PC-9 (cell line): ENCODE data around the gene FUOM. TPM values are rescaled to one million over a fixed set of nuclear protein-coding genes. Genes with fewer than 3 reads are reported as not detected.

Experiments
- BruUV-seq: library from RNA; stranded (reverse); fragments of 400-500 nt; replicated peaks from 2 replicates; lab custom pipeline; 2021; lab: Mats Ljungman, UMichigan
- CTCF ChIA-PET: fragments of 300-600 bp; sonication (Branson Sonifier 250); formaldehyde crosslinking; loops from one replicate; lab custom pipeline; 2022; ENCODE audit warnings: antibody characterized with exemption; lab: Charles Lee
- POLR2A ChIA-PET: fragments of 300-600 bp; sonication (Branson Sonifier 250); formaldehyde crosslinking; loops from one replicate; lab custom pipeline; 2022; ENCODE audit warnings: antibody characterized with exemption; ENCODE audit not compliant: unreplicated experiment; lab: Charles Lee
- DNase-seq, 2 experiments: peaks; one replicate each; pipeline versions ENCODE4 v3.0.0 to v3.0.0-alpha.2; 2015 to 2022; ENCODE audit warnings: mixed read lengths in 1 of 2
- H2AFZ ChIP-seq: fragments of 200-600 bp; sonication (generic); 2 replicates; pipeline ENCODE4 v1.8.1; 2017; ENCODE audit warnings: antibody characterized with exemption
- H3F3A ChIP-seq: fragments of 200-600 bp; sonication (generic); 2 replicates; pipeline ENCODE4 v1.8.1; 2017; ENCODE audit warnings: antibody characterized with exemption, mild to moderate bottlenecking, low read depth; ENCODE audit not compliant: insufficient read depth
- H3K27ac ChIP-seq: fragments of 200-600 bp; sonication (generic); 2 replicates; pipeline ENCODE4 v1.6.1; 2016; ENCODE audit warnings: mixed run types
- H3K27me3 ChIP-seq: fragments of 200-600 bp; sonication (generic); 2 replicates; pipeline ENCODE4 v1.6.1; 2016; ENCODE audit warnings: low read depth, mixed run types; ENCODE audit not compliant: insufficient read depth
- H3K36me3 ChIP-seq: fragments of 200-600 bp; sonication (generic); 2 replicates; pipeline ENCODE4 v1.6.1; 2016; ENCODE audit warnings: low read depth, mixed run types
- H3K4me1 ChIP-seq: fragments of 200-600 bp; sonication (generic); replicated peaks from 2 replicates; pipeline ENCODE4 v1.6.1; 2016; ENCODE audit warnings: mixed run types; ENCODE audit not compliant: insufficient read depth
- H3K4me2 ChIP-seq: fragments of 200-600 bp; sonication (generic); 2 replicates; pipeline ENCODE4 v1.6.1; 2017; ENCODE audit warnings: mixed run types
- H3K4me3 ChIP-seq: fragments of 200-600 bp; sonication (generic); 2 replicates; pipeline ENCODE4 v1.6.1; 2016; ENCODE audit warnings: mixed run types
- H3K79me2 ChIP-seq: fragments of 200-600 bp; sonication (generic); 2 replicates; pipeline ENCODE4 v1.6.1; 2017; ENCODE audit warnings: low read depth, mixed run types
- H3K9me2 ChIP-seq: fragments of 200-600 bp; sonication (generic); 2 replicates; pipeline ENCODE4 v1.8.1; 2017; ENCODE audit warnings: mild to moderate bottlenecking; ENCODE audit not compliant: insufficient read depth
- H3K9me3 ChIP-seq: fragments of 200-600 bp; sonication (generic); 2 replicates; pipeline ENCODE4 v1.8.1; 2016; ENCODE audit warnings: low read depth; ENCODE audit not compliant: insufficient read depth
- H4K20me1 ChIP-seq: fragments of 200-600 bp; sonication (generic); 2 replicates; pipeline ENCODE4 v1.8.1; 2017; ENCODE audit not compliant: insufficient read depth
- CTCF ChIP-seq: fragments of 200-600 bp; sonication (generic); conservative IDR thresholded peaks from 2 replicates; pipeline ENCODE4 v1.6.1; 2017; ENCODE audit warnings: mixed run types, antibody characterized with exemption, mild to moderate bottlenecking, moderate library complexity
- EZH2 ChIP-seq: fragments of 200-600 bp; sonication (generic); IDR thresholded peaks from 2 replicates; pipeline ENCODE4 v1.8.0; 2017; ENCODE audit warnings: antibody characterized with exemption, low read depth
- intact Hi-C: fragments of 100-400 bp; cut with micrococcal nuclease; formaldehyde crosslinking; loops from one replicate; pipeline ENCODE4 v1.10.0; 2022; ENCODE audit not compliant: unreplicated experiment
- microRNA-seq: library from miRNA; unstranded; fragments of <30 nt; microRNA quantifications from one replicate; pipeline ENCODE4 v1.2.0, GENCODE V29; 2021; ENCODE audit warnings: borderline number of aligned reads, borderline replicate concordance
- total RNA-seq: library from RNA; stranded (reverse); gene quantifications from 2 replicates; pipeline ENCODE4 v1.2.3, GENCODE V29; 2021

The FUOM gene
- total RNA-seq, 1 experiment from 2014 or later = 7.4 TPM

GRCh38 chr10:133307776-133308420 lies 49.9 kb downstream of the FUOM start:
- Histone ChIP-seq H3K27ac (peak overlapping the region; percentile 65), H3K4me2 (peak overlapping the region; percentile 81), H3K9me2 (no peaks in the 10 kb centered on the region), H3F3A (no peaks in the 10 kb centered on the region), H3K4me3 (peak overlapping the region; percentile 88), H4K20me1 (peaks cover 15% of the 10 kb centered on the region), H3K9me3 (no peaks in the 10 kb centered on the region), H3K4me1 (peaks cover 11% of the 10 kb centered on the region), H3K36me3 (no peaks in the 10 kb centered on the region), H3K79me2 (peaks cover 43% of the 10 kb centered on the region), H3K27me3 (no peaks in the 10 kb centered on the region), H2AFZ (peak overlapping the region; percentile 80)
- ChIA-PET CTCF (no interaction called here), POLR2A (interaction anchor here (0.7 kb wide), 1 partner anchor 47 kb away, joined by 4 read pairs; no protein-coding TSS in a partner anchor)
- no peak for TF ChIP-seq EZH2
- TF ChIP-seq CTCF = peak; percentile 71
- peak; percentile 65 to 76 for DNase-seq
- no TSS peak for BruUV-seq
- intact Hi-C loops = loop anchor here (2.0 to 10.0 kb wide), 2 partner anchors 51 to 163 kb away; no protein-coding TSS in a partner anchor

GRCh38 chr10:133306941-133307379 lies 50.9 kb downstream of the FUOM start:
- no peak for TF ChIP-seq CTCF
- TF ChIP-seq EZH2 = no peak
- H2AFZ ChIP-seq = no peak overlapping the region
- H3F3A ChIP-seq = no peaks in the 10 kb centered on the region
- ChIA-PET CTCF (interaction anchor here (0.7 kb wide), 1 partner anchor 14 kb away, joined by 3 read pairs; no protein-coding TSS in a partner anchor), POLR2A (no interaction called here)
- peaks cover 46% of the 10 kb centered on the region for H3K79me2 ChIP-seq
- DNase-seq = no peak
- H3K4me2 ChIP-seq = peak overlapping the region; percentile 81
- peaks cover 11% of the 10 kb centered on the region for H3K4me1 ChIP-seq
- H4K20me1 ChIP-seq = peaks cover 15% of the 10 kb centered on the region
- no peak overlapping the region for H3K27ac ChIP-seq
- H3K9me2 ChIP-seq = no peaks in the 10 kb centered on the region
- BruUV-seq = no TSS peak
- H3K27me3 ChIP-seq = no peaks in the 10 kb centered on the region
- no peaks in the 10 kb centered on the region for H3K9me3 ChIP-seq
- intact Hi-C loops = loop anchor here (10.0 kb wide), 1 partner anchor 162 kb away; no protein-coding TSS in a partner anchor
- H3K4me3 ChIP-seq = peak overlapping the region; percentile 88; the same call in 1 of the 2 replicates
- no peaks in the 10 kb centered on the region for H3K36me3 ChIP-seq

GRCh38 chr10:133306097-133306476 lies 51.7 kb downstream of the FUOM start:
- peaks cover 15% of the 10 kb centered on the region for H4K20me1 ChIP-seq
- H2AFZ ChIP-seq = no peak overlapping the region
- ChIA-PET POLR2A (no interaction called here), CTCF (no interaction called here)
- intact Hi-C loops = loop anchor here (10.0 kb wide), 1 partner anchor 161 kb away; no protein-coding TSS in a partner anchor
- no peak for DNase-seq
- TF ChIP-seq CTCF (no peak), EZH2 (no peak)
- no peaks in the 10 kb centered on the region for H3K9me3 ChIP-seq
- H3F3A ChIP-seq = no peaks in the 10 kb centered on the region
- H3K4me2 ChIP-seq = no peak overlapping the region
- no peak overlapping the region for H3K27ac ChIP-seq
- no peaks in the 10 kb centered on the region for H3K36me3 ChIP-seq
- no peaks in the 10 kb centered on the region for H3K9me2 ChIP-seq
- H3K4me1 ChIP-seq = peaks cover 11% of the 10 kb centered on the region
- H3K79me2 ChIP-seq = peaks cover 46% of the 10 kb centered on the region
- H3K4me3 ChIP-seq = no peak overlapping the region
- no TSS peak for BruUV-seq
- no peaks in the 10 kb centered on the region for H3K27me3 ChIP-seq

Small RNA genes lying within 50 kb of the gene (microRNA-seq; reads per million reads assigned to microRNA genes)
- gene MIR3944 = 7.4 reads per million, percentile 7 among the genes with 10 or more reads in this experiment

Other genes starting within 250 kb of the FUOM start
- 1.2 and 1.7 TPM in 2 replicates for gene KNDC1, start 197.8 kb downstream of the FUOM start, total RNA-seq
- gene UTF1, start 127.8 kb downstream of the FUOM start, total RNA-seq = not detected in 2 replicates
- not detected in 2 replicates for gene VENTX, start 120.2 kb downstream of the FUOM start, total RNA-seq
- gene ADAM8, start 81.2 kb downstream of the FUOM start, total RNA-seq = 18.3 and 31.5 TPM in 2 replicates
- gene TUBGCP2, start 49.1 kb downstream of the FUOM start, total RNA-seq = 40.7 and 52.8 TPM in 2 replicates
- gene ZNF511, start 49.1 kb downstream of the FUOM start, total RNA-seq = 40.1 and 44.7 TPM in 2 replicates
- not detected in 2 replicates for gene CALY, start 21.1 kb downstream of the FUOM start, total RNA-seq
- not detected in 2 replicates for gene PRAP1, start 10.6 kb downstream of the FUOM start, total RNA-seq
- gene ECHS1, start 15.3 kb upstream of the FUOM start, total RNA-seq = 86.6 and 90.7 TPM in 2 replicates
- 5.7 and 9.5 TPM in 2 replicates for gene PAOX, start 21.2 kb upstream of the FUOM start, total RNA-seq
- gene MTG1, start 36.1 kb upstream of the FUOM start, total RNA-seq = 33.0 and 45.9 TPM in 2 replicates
- gene SPRN, start 66.6 kb upstream of the FUOM start, total RNA-seq = not detected in 2 replicates
- 1.0 and 2.0 TPM in 2 replicates for gene SCART1, start 95.9 kb upstream of the FUOM start, total RNA-seq
- 1.6 and 3.0 TPM in 2 replicates for gene CYP2E1, start 169.3 kb upstream of the FUOM start, total RNA-seq
- not detected in 2 replicates for gene SYCE1, start 207.6 kb upstream of the FUOM start, total RNA-seq